Measurements from ENCODE around the gene TMEM175.

DNA sequence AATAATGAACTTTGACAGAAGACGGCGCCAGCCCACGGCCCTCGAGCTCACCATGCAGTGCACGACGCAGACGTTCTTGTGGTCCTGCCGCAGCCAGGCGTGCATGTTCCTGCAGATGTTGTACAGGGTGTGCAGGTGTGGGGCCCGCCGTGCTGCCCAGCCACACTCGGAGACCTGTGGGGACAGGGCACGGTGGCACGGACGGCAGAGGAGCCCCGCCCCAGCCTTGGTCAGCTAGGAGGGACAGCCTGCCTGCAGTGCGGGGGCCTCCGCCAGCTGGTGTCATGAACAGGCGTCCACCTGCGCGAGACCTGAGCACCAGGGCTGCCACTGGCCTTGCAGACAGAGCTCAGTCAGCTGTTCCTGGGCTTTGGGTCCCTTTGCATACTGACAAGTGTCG, 49.6 kb upstream of the TMEM175 start:
- no peak for TF ChIP-seq POLR2AphosphoS5 (IDR thresholded peaks at IDR 0.05)
- TF ChIP-seq, protein P1, sequence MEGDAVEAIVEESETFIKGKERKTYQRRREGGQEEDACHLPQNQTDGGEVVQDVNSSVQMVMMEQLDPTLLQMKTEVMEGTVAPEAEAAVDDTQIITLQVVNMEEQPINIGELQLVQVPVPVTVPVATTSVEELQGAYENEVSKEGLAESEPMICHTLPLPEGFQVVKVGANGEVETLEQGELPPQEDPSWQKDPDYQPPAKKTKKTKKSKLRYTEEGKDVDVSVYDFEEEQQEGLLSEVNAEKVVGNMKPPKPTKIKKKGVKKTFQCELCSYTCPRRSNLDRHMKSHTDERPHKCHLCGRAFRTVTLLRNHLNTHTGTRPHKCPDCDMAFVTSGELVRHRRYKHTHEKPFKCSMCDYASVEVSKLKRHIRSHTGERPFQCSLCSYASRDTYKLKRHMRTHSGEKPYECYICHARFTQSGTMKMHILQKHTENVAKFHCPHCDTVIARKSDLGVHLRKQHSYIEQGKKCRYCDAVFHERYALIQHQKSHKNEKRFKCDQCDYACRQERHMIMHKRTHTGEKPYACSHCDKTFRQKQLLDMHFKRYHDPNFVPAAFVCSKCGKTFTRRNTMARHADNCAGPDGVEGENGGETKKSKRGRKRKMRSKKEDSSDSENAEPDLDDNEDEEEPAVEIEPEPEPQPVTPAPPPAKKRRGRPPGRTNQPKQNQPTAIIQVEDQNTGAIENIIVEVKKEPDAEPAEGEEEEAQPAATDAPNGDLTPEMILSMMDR (IDR thresholded peaks at IDR 0.05) = no peak
- TF ChIP-seq POLR2A (IDR thresholded peaks at IDR 0.05) = no peak

All from prostate gland (tissue), 2 donors.